NCI-H1436 (cell line): ENCODE measurements around the gene ATP1A3.

Source experiments
- DNase-seq: peaks from one replicate; lab custom pipeline; 2025; lab: John Stamatoyannopoulos, UW

ATP1A3 gene

DNA sequence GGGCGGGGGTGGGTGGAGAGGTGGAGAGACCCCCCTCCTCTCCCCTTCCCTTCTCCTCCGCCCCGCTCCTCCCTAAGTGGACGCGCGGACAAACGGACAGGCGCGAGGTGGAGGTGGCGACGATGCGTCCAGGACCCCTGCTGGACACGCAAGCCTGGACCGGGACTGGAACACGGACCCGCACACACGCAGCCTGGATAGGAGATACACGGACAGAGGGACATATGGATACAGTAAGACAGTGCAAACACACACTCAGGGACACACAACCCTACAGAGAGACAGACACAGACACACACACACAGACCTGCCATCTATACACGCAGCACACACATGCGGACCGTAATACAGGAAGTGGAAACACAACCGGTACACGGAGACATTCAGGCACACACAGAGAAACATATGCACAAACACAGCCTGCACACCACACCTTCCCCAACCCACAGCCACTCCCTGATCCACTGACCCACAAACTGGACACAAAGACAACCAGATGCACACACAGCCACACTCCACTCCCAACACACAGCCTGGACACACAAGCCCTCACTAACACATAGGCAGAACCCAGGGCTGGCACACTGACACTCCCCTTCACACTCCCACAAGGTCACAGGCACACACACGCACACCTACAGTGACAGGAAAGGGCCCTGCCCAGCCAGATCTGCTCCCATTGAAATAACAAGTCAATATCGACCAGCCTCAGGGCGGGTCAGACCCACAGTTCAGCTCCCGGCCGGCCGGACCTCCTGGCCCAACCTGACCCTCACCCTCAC, 65.1 kb downstream of the ATP1A3 start:
- DNase-seq = no peak

DNA sequence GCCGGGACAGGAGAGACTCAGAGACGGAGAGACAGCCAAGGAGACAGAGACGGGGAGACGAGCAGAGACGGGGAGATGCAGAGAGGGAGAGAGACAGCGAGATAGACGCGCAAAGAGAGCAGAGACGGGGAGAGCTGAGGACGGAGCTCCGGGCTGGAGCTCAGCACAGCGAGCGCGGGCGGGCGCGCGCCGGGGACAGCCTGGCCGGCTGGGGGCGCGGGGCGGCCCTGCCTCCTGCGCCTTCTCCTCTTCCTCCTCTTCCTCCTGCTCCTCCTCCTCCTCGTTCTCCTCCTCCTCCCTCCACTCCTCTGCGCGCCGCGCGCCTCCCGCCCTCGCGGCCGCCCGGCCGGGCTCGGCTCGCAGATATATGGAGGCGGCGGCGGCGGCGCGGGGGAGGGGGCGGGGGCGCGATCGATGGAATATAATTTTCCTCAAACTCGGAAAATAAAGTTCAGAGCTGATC, 65.8 kb downstream of the ATP1A3 start, which contains the start of gene ERFL:
Gene ERFL (minus strand): TSS at position 229 of the 463 bp plus-strand sequence. CDS start 15,530 bp downstream, outside the sequence.
- no peak for DNase-seq

DNA sequence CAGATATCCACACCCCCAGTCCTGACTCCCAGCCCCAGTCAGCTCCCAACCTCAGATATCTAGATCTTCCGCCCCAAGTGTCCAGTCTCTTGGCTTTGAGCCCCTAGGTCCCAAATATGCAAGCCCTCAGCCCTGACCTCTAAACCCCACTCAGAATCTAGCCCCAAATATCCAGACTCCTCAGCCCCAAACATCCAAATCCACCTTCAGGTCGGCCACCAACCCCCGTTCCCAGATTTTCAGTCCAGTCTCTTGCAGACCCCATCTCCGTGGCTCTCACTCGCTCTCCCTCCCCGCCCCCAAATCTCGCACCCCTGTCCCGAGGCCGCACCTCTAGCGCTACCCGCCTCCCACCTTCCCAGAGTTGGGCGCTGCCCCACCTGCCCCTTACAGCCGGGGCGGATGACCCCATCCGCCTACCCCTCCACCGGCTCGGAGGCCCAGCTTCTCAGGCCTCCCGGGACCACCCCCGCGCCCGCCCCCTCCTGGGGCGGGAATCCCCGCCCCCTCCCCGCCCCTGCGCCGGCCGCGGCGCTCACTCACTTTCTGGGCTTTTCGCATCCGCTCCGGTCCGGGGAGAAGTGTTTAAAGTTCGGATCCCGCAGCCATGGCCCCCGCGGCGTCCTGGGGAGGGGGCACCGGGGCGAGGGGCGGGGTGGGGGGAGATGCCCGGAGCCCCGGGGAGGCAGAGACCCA, 66.4 kb downstream of the ATP1A3 start:
- no peak for DNase-seq

DNA sequence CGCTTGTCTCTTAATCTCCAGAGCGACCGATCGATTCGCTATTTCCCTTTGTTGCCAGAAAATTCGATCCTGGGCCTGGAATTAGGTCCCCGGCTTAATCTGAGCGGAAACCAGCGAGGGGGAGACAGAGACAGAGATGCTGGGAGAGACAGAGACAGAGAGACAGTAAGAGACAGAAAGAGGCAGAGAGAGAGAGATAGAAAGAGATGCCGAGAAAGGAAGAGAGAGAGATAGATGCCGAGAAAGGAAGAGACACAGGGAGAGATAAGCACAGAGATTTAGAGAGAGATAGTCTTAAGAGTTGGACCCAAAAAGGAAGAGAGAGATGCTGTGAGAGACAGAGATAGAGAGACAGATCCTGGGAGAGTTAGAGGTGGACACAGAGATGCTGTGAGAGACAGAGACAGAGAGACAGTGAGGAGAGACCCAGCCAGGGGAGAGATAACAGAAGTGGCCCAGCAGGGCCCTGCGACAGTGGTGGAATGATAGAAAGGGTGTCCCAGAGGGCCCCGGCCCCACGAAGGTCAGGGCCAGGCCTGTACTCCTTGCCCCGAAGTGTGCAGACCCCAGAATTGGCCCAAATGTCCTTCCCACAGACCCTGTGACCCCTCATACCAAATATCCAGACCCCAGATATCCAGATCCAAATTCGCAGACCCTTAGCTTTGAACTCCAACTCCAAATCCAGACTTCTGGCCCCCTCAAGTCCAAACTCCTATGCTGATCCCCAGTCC, 67.1 kb downstream of the ATP1A3 start:
- no peak for DNase-seq

DNA sequence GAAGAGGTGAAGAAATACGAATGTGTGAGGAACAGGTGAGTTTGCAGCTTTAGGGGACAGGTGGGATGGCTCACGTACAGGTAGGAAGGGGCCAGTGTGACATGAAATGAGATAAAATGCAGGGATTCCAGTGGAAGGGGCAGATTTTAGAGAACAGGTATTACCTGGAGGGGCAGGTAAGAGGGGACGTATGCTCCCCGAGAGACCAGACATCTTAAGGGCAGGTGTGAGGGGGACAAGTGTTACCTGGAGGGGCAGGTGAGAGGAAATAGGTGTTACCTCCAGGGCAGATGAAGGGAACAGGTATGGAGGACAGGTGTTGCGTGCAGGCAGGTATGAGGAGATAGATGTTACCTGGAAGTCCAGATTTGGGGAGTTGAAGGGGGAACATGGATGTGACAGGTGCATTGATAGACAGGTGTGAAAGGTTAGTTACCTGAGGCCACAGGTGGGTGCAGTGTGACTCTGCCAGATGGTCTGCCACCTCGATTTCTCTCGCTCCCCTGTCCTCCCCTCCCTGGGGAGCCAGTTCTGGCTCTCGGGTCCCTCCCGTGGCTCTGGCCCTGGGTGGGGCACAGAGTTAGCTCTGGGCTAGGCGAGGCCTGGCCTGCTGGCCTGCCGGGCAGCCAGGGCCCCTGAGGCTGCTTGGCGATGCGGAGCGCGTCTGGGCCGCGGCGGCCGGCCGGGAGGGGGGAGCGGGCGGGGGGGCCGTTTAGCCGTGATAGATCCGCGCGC, 67.8 kb downstream of the ATP1A3 start:
- no peak for DNase-seq

DNA sequence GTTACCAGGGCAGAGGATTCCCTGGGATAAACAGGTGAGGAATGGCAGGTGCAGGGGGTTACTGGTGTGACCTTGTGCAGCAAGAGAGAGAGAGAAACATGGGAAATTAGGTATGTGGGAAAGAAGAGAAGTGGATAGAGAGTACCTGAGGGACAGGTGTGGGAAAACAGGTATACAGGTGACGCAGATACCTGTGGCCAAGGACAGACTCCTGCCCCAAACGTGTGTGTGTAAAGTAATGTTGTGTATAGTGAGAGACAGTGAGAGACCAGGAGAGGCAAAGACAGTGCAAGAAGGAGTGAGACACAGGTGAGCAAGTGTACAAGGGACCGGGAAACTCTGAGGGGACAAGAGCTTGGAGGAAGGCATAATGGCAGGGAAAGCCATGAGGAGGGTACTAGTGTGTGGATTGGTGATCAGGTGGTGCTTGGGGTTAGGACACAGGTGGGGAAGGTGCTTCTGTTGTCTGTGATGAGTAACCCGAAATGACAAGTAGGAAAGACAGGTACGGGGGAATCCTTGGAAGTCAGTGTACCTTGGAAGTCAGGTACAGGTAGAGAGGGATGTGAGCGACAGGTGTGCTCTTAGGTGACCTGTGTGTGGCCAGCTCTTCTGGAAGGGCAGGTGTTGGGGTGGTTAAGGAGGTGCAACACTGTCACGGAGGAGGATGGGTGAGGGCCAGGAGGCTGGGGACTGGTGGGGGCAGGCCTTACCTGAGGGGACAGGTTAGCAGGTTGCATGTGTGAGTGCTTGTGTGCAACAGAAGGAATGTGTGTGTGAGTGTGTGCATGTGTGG, 68.6 kb downstream of the ATP1A3 start:
- DNase-seq = no peak

DNA sequence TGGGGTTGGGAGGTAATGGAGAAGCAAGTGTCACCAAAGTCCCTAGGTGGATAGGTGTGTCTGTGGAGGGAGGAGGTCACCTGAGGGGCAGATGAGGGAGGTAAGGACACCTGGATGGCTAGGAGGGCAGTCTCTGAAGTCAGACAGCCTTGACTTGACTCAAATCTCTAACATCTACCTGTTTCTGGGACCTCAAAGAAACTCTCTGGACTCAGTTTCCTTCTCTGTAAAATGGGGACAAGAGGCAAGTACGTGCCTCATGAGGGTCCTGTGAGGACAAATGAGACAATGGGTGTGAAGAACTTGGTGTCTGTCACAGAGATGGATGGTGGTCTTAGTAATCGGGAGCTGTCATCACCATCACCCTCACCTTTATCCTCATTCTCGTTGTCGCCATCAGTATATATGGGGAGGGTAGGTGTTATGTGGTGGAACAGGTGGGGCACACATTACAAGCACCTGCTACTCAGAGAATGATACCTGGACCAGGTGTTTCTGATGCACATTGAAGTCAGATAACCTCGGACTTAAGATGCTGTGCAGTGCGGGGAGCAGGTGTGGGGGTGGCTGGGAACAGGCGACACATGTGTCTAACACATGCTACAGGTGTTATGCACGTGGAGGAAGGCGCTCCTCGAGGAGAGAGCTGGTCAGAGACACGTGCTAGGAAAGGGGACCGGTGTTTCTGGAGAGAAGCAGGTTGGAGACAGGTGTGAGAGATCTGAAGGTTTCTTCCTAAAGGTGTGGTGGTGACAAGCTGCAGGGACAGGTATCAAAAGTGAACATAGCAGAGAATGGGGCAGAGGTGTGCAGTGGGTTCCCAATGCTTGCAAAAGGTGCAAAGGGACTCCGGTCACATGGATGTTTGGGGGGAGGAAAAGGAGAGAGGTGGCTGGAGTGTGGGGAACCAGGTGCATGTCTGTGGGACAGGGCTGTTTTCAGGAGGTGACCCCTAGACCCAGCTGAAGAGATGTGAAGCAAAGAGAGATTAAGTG, 69.6 kb downstream of the ATP1A3 start:
- DNase-seq = no peak

DNA sequence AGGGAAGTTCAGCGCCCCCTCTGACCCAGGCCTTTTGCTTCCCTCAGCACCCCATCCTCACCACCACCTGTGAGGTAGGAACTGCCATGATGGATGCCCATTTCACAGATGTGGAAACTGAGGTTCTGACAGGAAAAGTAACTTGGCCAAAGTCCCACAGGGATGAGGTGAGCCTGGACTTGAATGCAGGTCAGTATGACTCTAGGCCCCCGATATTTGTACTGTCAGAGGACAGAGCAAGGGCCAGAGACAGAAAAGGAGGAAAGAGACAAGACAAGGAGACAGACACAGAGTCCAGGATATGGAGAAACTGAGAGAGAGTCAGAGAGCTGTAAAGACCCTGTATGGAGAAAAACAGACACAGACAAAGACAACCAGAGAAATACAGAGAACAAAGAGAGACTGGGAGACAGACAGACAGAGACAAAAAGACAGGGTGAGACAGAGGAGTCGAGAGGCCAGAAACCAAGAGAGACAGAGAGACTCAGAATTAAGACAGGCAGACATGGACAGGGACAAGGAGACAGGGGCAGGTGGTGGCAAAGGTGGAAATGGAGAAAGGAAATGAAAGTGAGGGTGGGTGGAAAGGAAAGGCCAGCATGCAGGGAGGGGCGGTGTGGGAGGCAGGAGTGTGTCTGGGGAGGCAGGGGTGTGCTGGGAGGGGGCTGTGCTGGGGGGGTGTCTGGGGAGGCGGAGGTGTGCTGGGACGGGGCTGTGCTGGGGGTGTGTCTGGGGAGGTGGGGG, 70.8 kb downstream of the ATP1A3 start:
- no peak for DNase-seq

DNA sequence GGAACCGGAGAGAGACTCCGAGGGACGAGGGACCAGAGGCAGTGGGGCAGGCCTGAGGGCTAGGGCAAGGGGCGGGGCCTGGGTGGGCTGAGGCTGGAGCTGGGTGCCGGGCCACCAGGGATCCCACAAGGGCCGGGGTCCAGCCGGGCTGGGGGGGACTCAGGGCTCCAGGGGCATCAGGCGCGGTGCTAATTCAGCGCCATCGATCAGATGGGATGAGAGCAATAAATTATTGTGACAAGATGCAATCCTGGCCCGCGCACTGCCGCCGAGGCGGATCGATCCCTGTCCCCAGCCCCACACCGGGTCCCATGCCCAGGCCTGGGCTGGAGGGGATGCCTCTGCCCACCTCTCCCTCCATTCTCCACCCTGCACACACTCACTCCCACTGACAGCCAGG, 71.4 kb downstream of the ATP1A3 start:
- no peak for DNase-seq

DNA sequence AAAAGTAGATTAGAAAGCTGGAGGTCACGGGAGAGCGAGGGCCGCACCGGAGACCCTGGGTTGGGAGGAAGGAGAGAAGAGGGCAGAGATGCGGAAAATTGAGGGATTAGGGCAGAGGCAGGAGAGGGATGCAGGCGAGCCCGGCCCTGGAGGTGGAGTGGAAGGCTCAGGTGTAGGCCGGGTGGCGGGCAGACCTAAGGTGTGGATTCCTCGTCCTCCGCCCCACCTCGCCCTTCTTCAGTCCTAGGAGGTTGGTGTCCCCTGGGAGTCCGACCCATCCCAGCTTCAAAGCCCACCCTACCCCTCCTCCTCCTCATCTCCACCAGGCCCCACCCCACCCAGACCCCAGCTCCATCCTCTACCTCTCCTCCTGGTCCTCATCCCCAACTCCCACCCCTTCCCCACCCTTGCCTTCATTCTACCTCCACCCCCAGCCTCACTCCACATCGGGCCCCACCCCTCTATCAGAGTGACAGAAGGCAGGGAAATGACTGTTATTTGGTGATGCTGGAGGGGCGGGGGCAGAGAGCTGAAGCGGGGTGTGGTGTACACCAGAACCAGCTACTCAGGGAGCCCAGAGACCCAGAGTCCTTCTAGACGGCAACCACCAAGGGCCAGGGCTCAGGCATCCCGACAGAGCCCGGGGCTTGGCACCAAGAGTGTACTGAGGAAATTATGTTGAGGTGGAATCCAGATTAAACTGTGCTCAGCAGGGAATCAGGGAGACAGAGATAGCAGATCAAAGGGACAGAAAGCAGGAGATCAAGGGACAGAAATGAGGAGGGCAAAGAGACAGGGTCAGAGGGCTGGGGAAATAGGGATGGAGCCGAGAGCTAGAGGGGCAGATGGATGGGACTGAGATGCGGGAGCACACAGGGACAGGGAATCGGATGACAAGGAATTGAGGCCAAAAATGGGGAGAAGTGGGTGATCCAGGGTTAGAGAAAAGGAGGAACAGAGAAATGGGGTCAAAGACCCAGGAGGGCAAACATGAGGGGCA, 72.2 kb downstream of the ATP1A3 start:
- DNase-seq = no peak

DNA sequence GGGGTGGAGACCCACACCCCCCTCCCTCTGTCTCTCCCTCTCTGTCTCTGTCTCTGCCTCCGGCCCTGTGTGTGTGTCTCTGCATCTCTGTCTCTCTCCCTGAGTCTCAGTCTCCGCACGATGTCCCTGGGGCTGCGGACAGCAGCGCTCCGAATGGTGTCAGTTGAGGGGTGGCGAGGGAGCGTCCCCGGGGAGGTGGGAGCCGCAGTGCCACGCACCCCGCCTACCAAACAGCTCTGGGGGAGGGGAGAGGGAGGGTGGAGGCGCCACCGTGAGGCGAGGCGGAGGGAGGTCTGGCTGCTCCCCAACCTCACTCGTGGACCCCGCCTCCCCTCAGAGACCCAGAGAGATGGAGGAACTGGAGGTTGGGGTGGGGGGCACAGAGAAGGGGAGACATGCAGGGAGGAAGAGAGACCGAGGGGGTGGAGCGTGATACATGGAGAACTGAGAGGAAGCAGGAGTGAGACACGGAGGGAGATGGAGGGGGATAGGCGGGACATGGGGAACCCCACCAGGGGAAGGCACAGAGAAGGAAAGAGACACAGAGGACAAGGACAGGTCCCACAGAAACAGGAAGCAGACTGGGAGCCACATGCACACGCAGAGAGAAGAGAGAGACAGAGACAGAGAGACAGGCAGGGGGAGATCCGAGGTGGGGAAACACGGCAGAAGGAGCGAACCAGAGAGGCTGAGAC, 73.0 kb downstream of the ATP1A3 start:
- DNase-seq = no peak

DNA sequence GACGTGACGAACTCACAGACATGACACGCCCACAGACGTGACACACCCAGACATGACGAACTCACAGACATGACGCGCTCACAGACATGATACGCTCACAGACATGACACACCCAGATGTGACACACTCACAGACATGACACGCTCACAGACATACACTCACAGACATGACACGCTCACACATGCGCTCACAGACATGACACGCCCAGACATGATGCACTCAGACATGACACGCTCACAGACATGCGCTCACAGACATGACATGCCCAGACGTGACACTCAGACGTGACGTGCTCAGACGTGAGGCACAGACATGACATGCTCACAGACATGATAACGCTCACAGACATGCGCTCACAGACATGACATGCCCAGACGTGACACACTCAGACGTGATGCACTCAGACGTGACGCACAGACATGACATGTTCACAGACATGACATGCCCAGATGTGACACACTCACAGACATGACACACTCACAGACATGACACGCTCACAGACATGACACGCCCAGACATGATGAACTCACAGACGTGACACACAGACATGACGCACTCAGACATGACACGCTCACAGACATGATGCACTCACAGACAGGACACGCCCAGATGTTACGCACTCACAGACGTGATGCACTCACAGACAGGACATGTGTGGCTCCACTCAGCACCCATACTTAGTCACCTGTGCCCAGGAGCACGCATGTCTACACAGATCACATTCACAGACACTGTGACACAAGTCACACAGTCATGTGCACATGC, 73.9 kb downstream of the ATP1A3 start:
- no peak for DNase-seq

DNA sequence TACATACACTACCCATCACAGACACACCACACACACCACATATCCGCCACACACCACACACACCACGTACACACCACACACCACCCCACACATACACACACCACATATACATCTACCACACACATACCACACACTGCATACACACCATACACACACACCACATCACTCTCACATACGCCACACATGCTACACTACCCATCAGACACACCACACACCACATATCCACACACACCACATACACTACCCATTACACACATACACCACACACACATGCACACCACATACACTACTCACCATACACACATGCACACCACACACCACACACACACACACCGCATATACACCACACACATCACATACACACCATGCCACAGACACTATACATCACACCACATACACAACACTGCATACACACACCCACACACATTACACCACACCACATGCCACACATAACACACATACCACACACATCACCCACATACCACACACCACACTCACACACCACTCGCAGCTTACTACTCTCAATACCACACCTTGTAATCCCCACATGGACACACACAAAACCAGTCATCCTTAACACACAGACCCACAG, 75.3 kb downstream of the ATP1A3 start:
- no peak for DNase-seq

DNA sequence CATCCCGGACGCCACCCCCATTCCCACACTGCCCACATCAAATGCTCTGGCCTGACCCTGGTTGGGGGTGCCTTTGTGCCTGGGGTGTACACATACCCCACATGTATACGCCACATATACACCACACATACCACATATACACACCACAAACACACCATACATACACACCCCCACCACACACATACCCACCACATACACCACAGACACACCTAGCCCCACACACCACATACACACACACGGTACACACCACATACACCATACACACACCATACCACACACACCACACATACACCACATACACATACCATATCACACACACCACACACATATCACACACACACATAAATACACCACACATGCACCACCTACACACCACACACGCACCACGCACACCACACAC, 75.9 kb downstream of the ATP1A3 start:
- DNase-seq = no peak

DNA sequence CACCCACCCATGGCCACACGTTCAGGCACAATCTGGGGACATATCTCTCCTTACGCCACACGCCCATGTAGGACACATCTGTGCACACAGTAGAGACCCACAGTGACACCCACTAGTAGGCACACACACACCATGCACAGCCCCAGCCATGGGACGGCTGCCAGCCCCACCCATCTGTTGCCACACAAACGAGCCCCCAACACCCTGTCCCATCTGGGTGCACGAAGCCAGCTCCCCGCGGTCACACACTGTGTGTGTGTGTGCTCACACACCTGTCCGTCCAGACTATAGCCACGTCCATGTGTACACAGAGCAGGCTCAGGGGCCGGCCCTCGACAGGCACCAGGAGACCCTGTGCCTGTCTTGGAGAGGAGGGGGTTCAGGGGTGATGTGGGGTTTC, 76.4 kb downstream of the ATP1A3 start:
- no peak for DNase-seq
